HG03378 (cell line): Measurements from ENCODE around the gene NR3C1.

ENCODE experiments used
- ATAC-seq: cut with Tn5 transposase; IDR thresholded peaks from one replicate; pipeline ENCODE4 v1.9.1; 2021; ENCODE audit warnings: mild to moderate bottlenecking, moderate library complexity; ENCODE audit not compliant: unreplicated experiment

The NR3C1 gene

DNA sequence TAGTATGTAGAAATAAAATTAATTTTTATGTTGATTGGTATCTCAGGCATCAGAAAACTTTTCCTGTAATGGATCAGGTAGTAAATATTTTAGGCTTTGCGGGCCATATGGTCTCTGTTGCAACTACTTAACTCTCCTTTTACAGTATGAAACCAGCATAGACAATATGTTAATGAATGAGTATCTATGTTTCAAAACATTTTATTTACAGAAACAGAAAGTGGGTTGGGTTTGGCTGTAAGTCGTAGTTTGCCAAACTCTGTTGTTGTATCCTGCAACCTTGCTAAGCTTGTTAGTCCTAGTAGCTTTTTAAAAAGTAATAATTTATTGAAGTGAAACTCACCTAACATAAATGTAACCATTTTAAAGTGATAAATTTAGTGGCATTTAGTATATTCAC, 132.1 kb downstream of the NR3C1 start:
- no peak for ATAC-seq

GRCh38 chr5:143268388-143268787, 135.1 kb downstream of the NR3C1 start:
- no peak for ATAC-seq

DNA sequence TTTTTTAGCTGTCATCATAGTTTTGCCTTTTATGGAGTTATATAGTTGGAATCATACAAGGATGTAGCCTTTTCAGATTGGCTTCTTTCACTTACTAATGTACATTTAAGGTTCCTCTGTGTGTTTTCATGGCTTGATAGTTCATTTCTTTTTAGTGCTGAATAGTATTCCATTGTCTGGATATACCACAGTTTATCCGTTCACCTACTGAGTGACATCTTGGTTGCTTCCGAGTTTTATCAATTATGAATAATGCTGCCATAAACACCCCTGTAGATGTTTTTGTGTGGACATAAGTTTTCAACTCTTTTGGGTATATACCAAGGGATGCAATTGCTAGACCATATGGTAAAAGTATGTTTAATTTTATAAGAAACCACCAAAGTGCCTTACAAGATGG, 136.3 kb downstream of the NR3C1 start:
- no peak for ATAC-seq

DNA sequence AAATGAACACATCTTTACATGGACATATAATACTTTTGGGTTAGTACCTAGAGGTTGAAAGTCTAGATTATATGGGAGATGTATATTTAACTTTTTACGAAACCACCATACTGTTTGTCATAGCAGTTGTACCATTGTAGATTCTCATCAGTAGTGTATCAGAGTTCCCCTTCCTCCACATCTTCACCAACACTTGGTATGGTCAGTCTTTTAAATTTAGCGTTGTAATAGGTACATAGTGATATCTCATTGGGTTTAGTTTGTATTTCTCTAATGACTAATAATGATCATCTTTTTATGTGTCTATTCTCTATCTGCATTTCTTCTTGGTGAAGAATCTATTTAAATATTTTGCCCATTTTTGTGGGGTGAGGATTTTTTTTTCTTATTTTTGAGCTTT, 137.5 kb downstream of the NR3C1 start:
- ATAC-seq = no peak

GRCh38 chr5:143263272-143263810, 140.1 kb downstream of the NR3C1 start:
- ATAC-seq = no peak

DNA sequence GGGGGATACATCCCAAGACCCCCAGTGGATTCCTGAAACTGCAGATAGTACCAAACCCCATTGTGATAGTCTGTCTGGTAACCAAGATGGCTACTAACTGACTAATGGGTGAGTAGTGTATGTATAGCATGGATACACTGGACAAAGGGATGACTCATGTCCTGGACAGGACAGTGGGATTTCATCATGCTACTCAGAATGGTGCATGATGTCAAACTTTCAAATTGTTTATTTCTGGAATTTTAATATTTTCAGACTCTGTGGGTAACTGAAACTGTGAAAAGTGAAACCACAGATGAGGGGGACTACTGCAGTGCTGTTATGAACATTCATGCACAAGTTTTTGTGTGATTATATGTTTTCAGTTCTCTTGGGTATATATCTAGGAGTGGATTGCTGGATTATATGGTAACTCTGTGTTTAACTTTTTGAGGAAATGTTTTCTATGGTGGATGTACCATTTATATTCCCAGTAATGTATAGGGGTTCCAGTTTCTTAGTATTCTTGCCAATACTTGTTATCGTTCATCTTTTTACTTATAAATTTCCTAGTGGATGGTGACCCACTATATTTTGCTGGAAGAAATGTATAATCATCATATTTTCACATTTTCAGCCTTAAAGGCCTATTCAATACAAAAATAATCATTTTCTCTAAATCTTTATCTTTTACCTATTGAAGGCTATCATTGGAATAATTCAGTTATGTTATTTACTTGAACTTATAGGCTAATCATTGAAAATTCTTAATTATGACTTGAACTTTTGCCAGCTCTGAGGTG, 140.9 kb downstream of the NR3C1 start:
- peak; percentile 85 for ATAC-seq

- ATAC-seq = no peak
These were observed 141.6 kb downstream of the NR3C1 start for GRCh38 chr5:143261748-143262392.

DNA sequence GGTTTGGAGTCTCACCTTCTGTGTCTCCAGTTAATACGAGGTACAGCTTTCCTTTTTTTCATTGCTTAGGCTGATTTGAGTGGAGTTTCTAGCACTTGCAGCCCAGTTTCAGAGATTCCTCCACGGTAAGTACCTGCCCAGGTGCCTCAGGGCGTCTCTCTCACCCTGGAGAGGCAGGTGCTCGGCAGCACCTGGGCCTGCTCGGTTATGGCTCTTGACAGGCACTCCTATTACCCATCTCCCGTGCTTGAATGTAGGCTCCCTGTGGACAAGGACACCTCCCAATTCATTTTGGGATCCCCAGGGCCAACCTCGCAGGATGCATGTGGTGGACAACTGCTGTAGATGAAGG, 144.3 kb downstream of the NR3C1 start:
- no peak for ATAC-seq

- no peak for ATAC-seq
These were observed 144.8 kb downstream of the NR3C1 start for GRCh38 chr5:143258559-143259253.

- ATAC-seq = no peak
These were observed 148.7 kb downstream of the NR3C1 start for GRCh38 chr5:143254819-143255218.

DNA sequence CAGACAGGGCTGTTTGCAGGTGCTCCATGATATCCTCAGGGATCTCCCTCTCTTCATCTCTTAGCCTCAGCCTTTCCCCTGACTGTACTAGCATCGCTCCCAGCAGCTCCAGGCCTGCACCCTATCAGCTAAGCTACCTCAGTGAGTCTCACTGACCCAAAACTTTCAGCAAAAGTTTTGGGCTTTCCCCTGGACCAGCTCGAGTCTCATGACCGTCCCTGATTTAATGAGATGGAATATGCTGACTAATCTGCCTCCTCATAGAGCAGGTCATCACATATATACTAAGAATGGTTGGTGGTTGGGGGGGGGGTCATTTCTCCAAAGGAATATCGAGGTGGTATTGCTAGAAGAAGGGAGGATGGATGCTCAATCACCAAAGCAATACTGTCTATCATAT, 151.5 kb downstream of the NR3C1 start:
- ATAC-seq = no peak

DNA sequence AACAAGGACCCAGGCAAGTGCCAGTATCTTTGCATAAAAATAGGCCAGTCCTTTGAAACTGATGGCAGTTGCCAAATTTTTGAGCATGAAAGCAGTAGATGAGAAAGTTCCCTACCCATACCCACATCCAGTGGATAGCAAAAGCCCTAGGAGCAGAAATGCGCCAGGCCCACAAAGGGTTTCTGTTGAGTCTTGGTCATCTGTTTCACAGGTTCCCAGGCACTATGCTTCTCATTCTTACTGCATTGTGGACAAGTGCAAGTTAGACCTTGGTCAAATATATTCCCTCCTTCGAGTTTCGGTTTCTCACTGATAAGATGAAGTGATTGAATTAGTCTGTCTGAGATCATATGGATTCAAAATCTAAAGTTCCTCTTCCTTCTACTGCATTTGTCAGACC, 152.3 kb downstream of the NR3C1 start:
- no peak for ATAC-seq

DNA sequence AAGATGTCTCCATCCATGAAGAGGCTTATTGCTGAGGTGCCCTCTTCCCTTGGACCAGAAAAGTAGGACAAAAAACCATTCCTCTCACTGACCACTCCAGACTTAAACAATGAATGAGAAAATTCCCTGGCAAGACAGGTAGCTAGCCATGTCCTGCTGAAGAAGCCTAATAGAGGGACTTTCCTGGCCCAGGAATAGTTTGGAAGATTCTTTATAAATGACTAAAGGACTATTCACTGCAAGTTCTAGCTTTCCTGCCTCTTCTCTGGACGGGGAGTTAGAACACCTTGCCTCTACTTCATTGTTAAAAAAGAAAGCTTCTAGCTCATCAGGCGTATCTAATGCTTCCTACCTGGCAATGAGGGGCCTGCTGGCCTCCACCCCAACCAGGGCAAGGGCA, 153.6 kb downstream of the NR3C1 start:
- ATAC-seq = no peak

- ATAC-seq = no peak
These were observed 154.5 kb downstream of the NR3C1 start for GRCh38 chr5:143248822-143249579.

DNA sequence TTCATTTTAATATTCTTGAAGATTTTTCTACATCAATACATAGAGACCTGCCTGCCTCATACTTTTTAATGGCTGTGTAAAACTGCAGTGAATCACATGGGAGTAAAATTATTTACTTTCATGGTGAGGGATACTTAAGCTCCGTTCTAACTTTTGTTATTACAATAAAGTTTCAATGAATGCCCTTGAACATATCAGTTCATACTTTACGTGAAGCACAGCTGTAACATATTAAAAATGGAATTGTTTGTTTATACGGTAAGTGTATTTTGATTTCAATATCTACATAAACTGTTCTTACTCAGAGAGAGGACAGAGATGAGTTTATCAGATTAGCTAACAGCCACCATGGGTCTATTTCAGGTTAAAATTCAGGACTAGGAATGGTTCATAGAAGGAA, 155.1 kb downstream of the NR3C1 start:
- ATAC-seq = no peak

DNA sequence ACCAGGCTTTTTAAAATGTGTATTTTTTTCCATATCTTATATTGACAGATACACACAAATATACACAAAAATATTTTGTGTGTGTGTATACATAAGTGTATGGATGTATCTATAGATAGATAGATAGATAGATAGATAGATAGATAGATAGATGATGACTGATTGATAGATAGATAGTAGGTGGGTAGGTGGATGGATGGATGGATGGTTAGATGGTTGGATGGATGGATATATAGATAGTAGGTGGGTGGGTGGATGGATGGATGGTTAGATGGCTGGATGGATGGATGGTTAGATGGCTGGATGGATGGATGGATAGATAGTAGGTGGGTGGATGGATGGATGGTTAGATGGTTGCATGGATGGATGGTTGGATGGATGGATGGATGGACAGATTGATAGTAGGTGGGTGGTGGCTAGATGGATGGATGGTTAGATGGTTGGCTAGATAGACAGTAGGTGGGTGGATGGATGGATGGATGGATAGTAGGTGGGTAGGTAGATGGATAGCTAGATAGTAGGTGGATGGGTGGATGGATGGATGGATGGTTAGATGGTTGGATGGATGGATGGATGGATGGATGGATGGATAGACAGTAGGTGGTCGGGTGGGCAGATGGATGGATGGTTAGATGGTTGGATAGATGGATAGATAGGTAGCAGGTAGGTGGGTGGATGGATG, 156.2 kb downstream of the NR3C1 start:
- no peak for ATAC-seq

- no peak for ATAC-seq
These were observed 157.4 kb downstream of the NR3C1 start for GRCh38 chr5:143245929-143246561.

DNA sequence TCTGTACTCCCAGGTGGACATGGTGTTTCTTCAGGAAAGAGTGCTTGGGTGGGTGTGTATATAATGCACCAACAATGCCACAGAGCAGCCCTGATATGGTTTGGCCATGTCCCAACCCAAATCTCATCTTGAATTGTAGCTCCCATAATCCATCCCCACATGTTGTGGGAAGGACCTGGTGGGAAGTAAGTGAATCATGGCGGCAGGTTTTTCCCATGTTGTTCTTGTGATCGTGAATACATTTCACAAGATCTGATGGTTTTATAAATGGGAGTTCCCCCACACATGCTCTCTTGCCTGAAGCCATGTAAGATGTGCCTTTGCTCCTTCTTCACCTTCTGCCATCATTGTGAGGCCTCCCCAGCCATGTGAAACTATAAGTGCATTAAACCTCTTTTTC, 158.5 kb downstream of the NR3C1 start:
- no peak for ATAC-seq

DNA sequence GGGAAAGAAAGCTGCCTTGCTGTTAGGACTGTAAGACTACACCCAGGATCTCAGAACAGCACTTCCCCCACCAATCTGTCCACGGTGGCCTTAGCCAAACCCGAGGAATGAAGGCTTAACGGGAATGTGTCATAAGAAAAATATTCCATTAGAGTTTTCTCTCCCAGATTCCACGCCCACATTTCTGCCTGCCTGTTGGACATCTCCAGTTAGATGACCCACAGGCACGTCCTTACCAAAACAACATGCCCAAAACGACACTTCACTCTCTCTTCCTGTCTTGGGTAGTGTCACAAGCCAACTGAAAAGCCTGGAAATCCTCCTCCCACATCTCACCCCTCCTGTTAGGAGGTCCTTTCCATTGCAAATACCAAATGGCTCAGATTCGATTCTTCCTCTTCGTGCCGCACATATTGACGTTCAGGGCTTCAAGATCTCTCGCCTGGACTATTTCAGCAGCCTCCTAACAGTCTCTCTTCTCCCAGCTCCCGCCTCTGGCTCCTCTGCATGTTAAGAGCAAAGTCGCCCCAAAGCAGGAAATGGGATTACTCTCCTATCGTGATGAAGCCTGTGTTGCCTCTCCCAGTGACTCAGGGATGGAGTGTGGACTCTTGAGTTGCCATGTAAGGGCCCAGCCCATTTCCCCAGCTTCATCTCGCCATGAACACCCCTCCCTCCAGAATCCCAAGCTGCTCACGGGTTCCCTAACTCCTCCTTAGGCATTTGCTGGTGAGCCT, 159.3 kb downstream of the NR3C1 start:
- ATAC-seq = no peak
